OCI-M2 (cell line): ENCODE measurements around the gene SLC4A11.

Source experiments
- DNase-seq: peaks from one replicate; lab custom pipeline; 2025; ENCODE audit not compliant: unreplicated experiment; lab: John Stamatoyannopoulos, UW

The SLC4A11 gene

GRCh38 chr20:3246682-3247081 is 7.7 kb upstream of the SLC4A11 start:
- DNase-seq, result no peak

GRCh38 chr20:3245711-3246110 is 6.7 kb upstream of the SLC4A11 start:
- no peak for DNase-seq

- DNase-seq, result no peak
Measured at GRCh38 chr20:3245156-3245555, 6.2 kb upstream of the SLC4A11 start.

- DNase-seq, result no peak
Measured at GRCh38 chr20:3244613-3245012, 5.6 kb upstream of the SLC4A11 start.

- no peak for DNase-seq
Measured at GRCh38 chr20:3243718-3244358, 4.8 kb upstream of the SLC4A11 start.

- no peak for DNase-seq
Measured at GRCh38 chr20:3242172-3242692, 3.2 kb upstream of the SLC4A11 start.

GRCh38 chr20:3240776-3241363 is 1.9 kb upstream of the SLC4A11 start:
- DNase-seq, result no peak

- no peak for DNase-seq
Measured at GRCh38 chr20:3239867-3240775, 1.1 kb upstream of the SLC4A11 start.

GRCh38 chr20:3238616-3239025 is 369 bp downstream of the SLC4A11 start:
- no peak for DNase-seq

- DNase-seq, result no peak
Measured at GRCh38 chr20:3237958-3238615, 903 bp downstream of the SLC4A11 start.

GRCh38 chr20:3237011-3237957 is 1.7 kb downstream of the SLC4A11 start:
- no peak for DNase-seq

- DNase-seq, result no peak
Measured at GRCh38 chr20:3235666-3236324, 3.2 kb downstream of the SLC4A11 start.

- no peak for DNase-seq
Measured at GRCh38 chr20:3233991-3234498, 4.9 kb downstream of the SLC4A11 start.

- DNase-seq, result no peak
Measured at GRCh38 chr20:3233131-3233990, 5.6 kb downstream of the SLC4A11 start.

GRCh38 chr20:3231889-3232588 is 7.0 kb downstream of the SLC4A11 start:
- no peak for DNase-seq

GRCh38 chr20:3231116-3231515 is 7.9 kb downstream of the SLC4A11 start:
- no peak for DNase-seq

GRCh38 chr20:3229798-3230197 is 9.2 kb downstream of the SLC4A11 start:
- DNase-seq, result no peak

GRCh38 chr20:3229158-3229557 is 9.8 kb downstream of the SLC4A11 start:
- DNase-seq, result no peak
